ENCODE data around the gene PHF19. TPM values are rescaled to one million over a fixed set of nuclear protein-coding genes. Genes with fewer than 3 reads are reported as not detected.

PHF19 gene
- total and polyA plus RNA-seq, 2 experiments from 2014 or later = 16.8 to 31.0 TPM

GRCh38 chr9:120882935-120883607 lies 6.1 kb upstream of the PHF19 start:
- no peak for TF ChIP-seq ETS1 (IDR thresholded peaks at IDR 0.05)
- TF ChIP-seq EZH2phosphoT487 (IDR thresholded peaks at IDR 0.05; ENCODE audit: unreplicated experiment) = no peak
- no peak for TF ChIP-seq POLR2AphosphoS5 (IDR thresholded peaks at IDR 0.05; ENCODE audit: low read depth)
- TF ChIP-seq JUNB (IDR thresholded peaks at IDR 0.05; ENCODE audit: unreplicated experiment) = no peak
- no peak for TF ChIP-seq ZNF331 (CRISPR knock-in tag; IDR thresholded peaks at IDR 0.05; ENCODE audit: low read depth)
- ATAC-seq (no peak), DNase-seq (ENCODE audit: low spot score) (no peak)
- no peaks in the 10 kb centered on the region for H3F3A ChIP-seq (replicated peaks; ENCODE audit: low read depth)
- H2AFZ ChIP-seq = no peak overlapping the region
- Mint-ChIP-seq H3K36me3 (ENCODE audit: low read depth) (no peaks in the 10 kb centered on the region), H3K9me3 (no peaks in the 10 kb centered on the region), H3K27me3 (ENCODE audit: insufficient read depth, low read depth, poor library complexity) (peaks cover 13% of the 10 kb centered on the region), H3K27ac (no peak overlapping the region), H3K4me1 (peaks cover 18% of the 10 kb centered on the region), H3K4me3 (no peak overlapping the region)
- peaks cover 6% of the 10 kb centered on the region for H3K4me1 ChIP-seq (ENCODE audit: insufficient read depth)
- no peaks in the 10 kb centered on the region for H3K79me2 ChIP-seq (replicated peaks; ENCODE audit: insufficient read depth)
- H3K9me2 ChIP-seq (ENCODE audit: insufficient read depth) = no peaks in the 10 kb centered on the region
- no peaks in the 10 kb centered on the region for H4K20me1 ChIP-seq (replicated peaks; ENCODE audit: insufficient read depth)
- H3K27me3 ChIP-seq (ENCODE audit: insufficient read depth) = peaks cover 2% of the 10 kb centered on the region
- no peak overlapping the region for H3K27ac ChIP-seq (ENCODE audit: low read depth)
- H3K36me3 ChIP-seq (ENCODE audit: insufficient read depth) = no peaks in the 10 kb centered on the region
- H3K4me3 ChIP-seq = no peak overlapping the region
- no peak overlapping the region for H3K4me2 ChIP-seq

- Histone ChIP-seq H4K20me1 (replicated peaks; ENCODE audit: insufficient read depth) (no peaks in the 10 kb centered on the region), H3K4me3 (no peak overlapping the region), H3K27ac (ENCODE audit: low read depth) (no peak overlapping the region), H3K4me1 (ENCODE audit: insufficient read depth) (peaks cover 27% of the 10 kb centered on the region), H3K4me2 (no peak overlapping the region), H3K27me3 (ENCODE audit: insufficient read depth) (peaks cover 8% of the 10 kb centered on the region), H3K36me3 (ENCODE audit: insufficient read depth) (no peaks in the 10 kb centered on the region; the same call in 1 of the 2 replicates), H3F3A (replicated peaks; ENCODE audit: low read depth) (peaks cover 15% of the 10 kb centered on the region), H2AFZ (no peak overlapping the region), H3K9me2 (ENCODE audit: insufficient read depth) (no peaks in the 10 kb centered on the region), H3K79me2 (replicated peaks; ENCODE audit: insufficient read depth) (peaks cover 6% of the 10 kb centered on the region; the same call in 1 of the 2 replicates)
- no peaks in the 10 kb centered on the region for H3K9me3 Mint-ChIP-seq
- H3K4me3 Mint-ChIP-seq = no peak overlapping the region
- H3K27me3 Mint-ChIP-seq (ENCODE audit: insufficient read depth, low read depth, poor library complexity) = peaks cover 17% of the 10 kb centered on the region
- TF ChIP-seq EZH2 (IDR thresholded peaks at IDR 0.05; ENCODE audit: low read depth, unreplicated experiment) = no peak
- TF ChIP-seq CREB1 (CRISPR knock-in tag; IDR thresholded peaks at IDR 0.05; ENCODE audit: low read depth) = no peak
- no peak for TF ChIP-seq ZNF462 (CRISPR knock-in tag; IDR thresholded peaks at IDR 0.05)
- TF ChIP-seq STAT1 (IDR thresholded peaks at IDR 0.05; ENCODE audit: unreplicated experiment) = no peak
- TF ChIP-seq NANOG (IDR thresholded peaks at IDR 0.05; ENCODE audit: borderline replicate concordance) = no peak
- TF ChIP-seq CTCF (conservative IDR thresholded peaks at IDR 0.05; ENCODE audit: low read depth in 2 of 2) = no peak
- no peak for TF ChIP-seq ZNF114 (CRISPR knock-in tag; IDR thresholded peaks at IDR 0.05)
- no peak for TF ChIP-seq ZNF331 (CRISPR knock-in tag; IDR thresholded peaks at IDR 0.05; ENCODE audit: low read depth)
- TF ChIP-seq JUNB (IDR thresholded peaks at IDR 0.05; ENCODE audit: unreplicated experiment) = no peak
- peaks cover 33% of the 10 kb centered on the region for H3K4me1 Mint-ChIP-seq
- DNase-seq (ENCODE audit: low spot score) (no peak), ATAC-seq (no peak)
- peaks cover 9% of the 10 kb centered on the region for H3K36me3 Mint-ChIP-seq (ENCODE audit: low read depth)
- H3K27ac Mint-ChIP-seq = no peak overlapping the region
These were observed 2.5 kb upstream of the PHF19 start for GRCh38 chr9:120879446-120879845.

All from GM23338 (cell line).